HG02970 (cell line): ENCODE results near the gene PRICKLE1.

Experiments used
- ATAC-seq: cut with Tn5 transposase; IDR thresholded peaks from one replicate; pipeline ENCODE4 v1.9.1; 2021; ENCODE audit warnings: mild to moderate bottlenecking, moderate library complexity, moderate number of reproducible peaks; ENCODE audit not compliant: unreplicated experiment, low FRiP score

PRICKLE1 gene

GRCh38 chr12:42502682-42503081 is 86.9 kb downstream of the PRICKLE1 start:
- no peak for ATAC-seq

DNA sequence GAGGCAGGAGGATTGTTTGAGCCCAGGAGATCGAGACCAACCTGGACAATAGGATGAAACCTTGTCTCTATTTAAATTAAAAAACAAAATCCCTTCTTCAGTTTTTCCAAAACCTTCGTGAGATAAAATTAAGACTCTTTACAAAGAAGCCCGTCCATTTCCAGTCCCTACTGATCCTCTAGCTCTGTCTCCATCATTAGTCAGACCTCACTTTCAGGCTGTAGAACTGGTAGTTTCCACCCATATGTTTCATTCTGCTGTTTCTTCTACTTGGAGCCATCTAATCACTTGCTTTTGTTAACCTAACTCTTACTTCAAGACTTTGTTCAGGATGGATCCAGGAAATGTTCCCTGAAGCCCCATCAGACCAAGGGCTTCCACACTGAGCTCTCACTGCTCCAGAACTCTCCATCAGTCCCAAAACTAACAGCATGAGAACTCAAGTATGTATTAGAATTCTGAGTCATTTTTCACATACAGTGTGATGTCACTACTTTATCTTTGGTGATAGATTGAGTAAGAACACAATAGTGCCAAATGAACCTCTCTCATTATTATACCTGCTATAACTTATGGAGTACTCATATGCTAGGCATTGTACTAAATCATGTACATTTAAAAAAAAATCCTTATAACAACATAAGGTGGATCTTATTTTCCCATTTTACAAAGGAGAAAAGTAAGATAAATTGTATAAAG is 90.8 kb downstream of the PRICKLE1 start:
- ATAC-seq, result no peak

DNA sequence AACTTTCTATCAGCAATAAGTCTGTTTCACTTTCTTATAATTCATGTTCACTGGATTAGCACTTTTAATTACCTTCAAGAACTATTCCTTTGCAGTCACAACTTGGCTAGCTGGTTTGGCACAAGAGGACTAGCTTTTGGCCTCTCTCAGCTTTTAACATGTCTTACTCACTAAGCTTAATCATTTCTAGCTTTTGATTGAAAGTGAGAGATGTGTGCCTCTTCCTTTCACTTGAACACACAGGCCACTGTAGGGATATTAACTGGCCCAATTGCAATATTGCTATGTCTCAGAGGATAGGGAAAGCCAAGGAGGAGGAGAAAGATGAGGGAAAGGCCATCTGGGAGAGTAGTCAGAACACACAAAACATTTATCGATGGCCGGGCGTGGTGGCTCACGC is 92.7 kb downstream of the PRICKLE1 start:
- ATAC-seq, result no peak

DNA sequence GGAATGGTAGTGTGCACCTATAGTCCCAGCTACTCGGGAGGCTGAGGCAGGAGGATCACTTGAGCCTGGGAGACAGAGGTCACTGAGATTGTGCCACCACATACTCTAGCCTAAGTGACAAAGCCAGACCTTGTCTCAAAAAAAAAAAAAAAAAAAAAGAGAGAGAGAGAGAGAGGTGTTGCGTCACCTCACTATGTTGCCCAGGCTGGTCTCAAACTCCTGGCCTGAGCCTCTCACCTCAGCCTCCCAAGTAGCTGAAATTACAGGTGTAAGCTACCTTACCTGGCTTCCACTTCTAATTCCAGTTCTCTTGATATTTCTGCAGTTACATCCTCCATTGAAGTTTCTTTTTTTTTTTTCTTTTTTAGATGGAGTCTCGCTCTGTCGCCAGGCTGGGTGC is 94.3 kb downstream of the PRICKLE1 start:
- no peak for ATAC-seq

DNA sequence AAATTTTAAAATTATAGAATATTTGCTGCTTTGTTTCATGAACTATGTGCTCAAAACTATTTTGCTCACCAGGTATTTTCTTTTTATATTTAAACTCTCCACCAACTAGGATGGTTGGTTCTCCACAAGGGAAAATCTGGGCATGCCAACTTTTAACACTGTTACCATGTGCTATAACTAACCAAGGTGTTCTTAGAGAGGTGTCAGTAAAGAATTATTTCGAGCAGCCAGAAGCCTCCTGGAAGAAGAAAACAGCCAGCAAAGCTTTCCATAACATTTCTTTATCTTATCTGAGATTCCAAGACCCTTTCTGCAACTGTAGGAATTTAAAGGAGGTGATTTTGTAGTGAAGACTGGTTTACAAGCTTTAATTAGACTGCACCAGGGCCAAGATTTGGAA is 97.3 kb downstream of the PRICKLE1 start:
- no peak for ATAC-seq

GRCh38 chr12:42490261-42490842 is 99.2 kb downstream of the PRICKLE1 start:
- no peak for ATAC-seq

DNA sequence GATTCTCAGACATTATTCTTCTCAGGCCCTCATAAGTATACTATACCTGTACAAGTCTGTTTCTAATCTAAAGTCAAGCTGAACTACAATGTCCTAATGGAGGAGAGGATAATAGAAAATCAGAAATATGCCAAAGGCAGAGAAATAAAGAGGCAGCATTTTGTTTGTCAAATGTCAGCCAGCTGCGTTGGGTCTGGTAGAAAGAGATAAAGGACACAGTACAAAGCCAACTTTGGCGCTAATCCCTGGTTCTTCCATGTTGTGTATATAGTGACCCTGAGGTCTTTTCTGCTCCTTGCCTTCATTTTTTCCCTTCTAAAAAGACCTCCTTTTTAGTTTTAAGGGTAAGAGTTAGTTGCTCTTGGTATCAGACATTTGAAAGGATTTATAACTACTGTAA is 103.1 kb downstream of the PRICKLE1 start:
- ATAC-seq, result no peak

DNA sequence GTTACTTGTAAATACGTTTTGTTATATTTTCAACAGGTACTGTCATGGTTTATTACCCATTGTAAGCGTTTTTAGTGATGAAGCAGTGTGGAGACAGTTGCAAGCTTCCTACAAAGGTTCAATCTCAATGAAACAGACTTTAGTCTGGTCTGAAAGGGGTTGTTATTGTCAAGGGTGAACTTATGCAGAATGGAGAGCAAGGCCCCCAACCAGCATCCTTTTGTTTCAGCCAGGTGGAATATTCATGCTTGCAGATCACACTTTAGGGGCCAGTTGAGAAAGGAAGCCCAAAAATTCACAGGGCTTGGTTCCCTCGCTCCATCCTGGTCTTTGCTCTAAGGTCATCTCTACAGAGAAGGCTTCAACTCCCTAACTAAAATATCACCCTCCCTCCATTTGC is 103.7 kb downstream of the PRICKLE1 start:
- ATAC-seq, result no peak

DNA sequence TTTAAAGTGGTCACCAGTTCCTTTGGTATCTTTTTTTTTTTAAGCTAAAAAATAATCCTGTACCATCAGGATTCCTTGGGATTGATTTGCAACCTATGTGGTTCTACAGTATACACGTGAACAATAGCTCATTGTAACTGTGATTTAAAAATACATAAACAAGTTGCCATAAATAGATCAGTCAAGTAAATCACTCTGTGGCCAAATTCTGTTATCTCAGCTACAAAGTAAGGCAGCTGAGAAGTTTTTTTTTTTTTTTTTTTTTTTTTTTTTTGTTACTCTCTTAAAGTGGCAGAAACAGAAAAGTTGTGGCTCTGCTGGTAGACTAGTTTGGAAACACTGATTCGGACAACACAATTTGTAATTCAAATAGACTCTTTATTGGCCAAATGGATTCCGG is 104.5 kb downstream of the PRICKLE1 start:
- no peak for ATAC-seq

GRCh38 chr12:42483521-42483790 is 106.1 kb downstream of the PRICKLE1 start:
- peak; percentile 23 for ATAC-seq

DNA sequence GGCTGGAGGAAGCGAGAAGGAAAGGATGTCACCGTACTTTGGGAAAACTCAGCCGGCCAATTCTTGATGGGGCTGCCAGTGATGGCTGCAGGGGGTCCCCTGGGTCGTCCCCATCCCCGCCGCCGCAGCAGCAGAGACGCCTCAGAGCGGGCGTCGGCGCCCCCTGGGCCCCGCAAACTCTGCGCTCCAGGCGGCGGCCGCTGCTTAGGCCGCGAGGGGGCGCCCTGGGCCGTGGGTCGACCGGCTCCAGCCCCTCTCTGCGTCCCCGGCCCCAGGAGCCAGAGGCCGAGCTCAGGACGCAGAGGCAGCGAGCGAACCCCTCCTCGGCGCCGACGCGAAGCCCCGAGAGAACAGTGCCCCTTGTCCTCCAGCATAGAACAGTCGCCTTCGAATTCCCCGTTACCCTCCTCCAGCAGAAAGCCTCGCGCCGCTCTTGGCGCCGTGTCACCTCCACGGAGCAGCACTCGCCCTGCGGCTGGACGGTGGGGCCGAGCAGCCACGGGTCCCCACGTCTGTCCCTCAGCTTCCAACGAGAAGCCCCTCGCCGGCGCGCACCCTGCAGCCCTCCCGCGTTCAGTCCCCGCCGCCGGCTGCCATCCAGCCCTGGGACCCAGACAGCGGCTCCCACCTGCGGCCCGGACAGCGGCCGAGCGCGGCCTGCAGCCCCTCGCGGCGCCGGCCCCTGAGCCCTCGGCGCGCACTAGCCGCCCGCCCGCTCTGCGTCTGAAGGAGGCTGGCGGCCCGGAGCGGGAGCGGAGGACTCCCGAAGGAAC is 106.6 kb downstream of the PRICKLE1 start:
- peak; percentile 69 for ATAC-seq

DNA sequence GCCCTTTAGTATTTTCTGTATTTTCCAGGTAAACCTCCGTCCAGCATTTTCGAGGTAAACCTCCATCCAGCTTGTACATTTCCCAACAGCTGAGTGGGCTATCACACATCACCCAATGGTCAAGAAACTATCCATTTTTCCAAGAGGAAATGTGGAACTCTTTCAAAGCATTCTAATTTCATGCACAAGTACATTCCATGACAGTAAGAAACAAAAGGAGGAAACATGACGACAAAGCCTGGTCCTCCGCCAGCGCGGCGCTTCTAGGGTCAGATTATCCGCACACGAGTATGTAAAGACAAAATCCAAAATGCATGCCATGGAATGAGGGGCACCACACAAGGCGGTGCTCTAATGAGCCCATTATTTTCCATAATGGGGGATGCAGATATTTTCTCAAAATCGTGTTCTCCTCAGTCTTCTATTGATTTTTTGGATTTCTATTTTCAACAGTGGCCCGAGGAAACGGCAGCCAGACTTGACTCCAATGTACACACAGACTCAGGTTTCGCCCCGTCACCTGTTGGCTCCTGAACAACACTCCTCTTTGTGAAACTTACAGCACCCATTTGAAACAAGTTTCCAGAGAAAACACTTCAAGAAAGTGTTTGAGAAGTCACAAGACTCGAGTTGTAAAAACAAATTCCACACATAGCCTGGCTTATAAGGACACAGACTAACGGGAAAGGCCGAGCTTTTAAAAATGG is 107.4 kb downstream of the PRICKLE1 start:
- ATAC-seq, result no peak

GRCh38 chr12:42481368-42481767 is 108.2 kb downstream of the PRICKLE1 start:
- no peak for ATAC-seq

DNA sequence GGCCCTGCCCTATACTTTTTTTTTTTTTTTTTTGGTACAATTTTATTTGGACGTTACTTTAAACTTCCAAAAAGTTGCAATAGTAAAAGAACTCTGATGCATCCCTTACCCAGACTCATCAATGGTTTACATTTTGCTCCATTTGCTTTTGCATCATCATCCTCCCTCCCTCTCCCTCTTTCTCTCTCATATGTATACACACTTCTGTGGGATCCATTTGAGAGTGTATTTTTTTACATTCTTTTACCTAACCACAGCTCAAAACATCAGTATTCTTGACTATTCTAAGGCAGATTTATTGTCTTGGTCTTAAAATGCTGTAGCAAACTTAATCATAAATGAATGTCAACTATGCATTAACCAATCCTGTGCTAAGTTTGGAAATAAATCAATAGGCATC is 111.6 kb downstream of the PRICKLE1 start:
- ATAC-seq, result no peak

DNA sequence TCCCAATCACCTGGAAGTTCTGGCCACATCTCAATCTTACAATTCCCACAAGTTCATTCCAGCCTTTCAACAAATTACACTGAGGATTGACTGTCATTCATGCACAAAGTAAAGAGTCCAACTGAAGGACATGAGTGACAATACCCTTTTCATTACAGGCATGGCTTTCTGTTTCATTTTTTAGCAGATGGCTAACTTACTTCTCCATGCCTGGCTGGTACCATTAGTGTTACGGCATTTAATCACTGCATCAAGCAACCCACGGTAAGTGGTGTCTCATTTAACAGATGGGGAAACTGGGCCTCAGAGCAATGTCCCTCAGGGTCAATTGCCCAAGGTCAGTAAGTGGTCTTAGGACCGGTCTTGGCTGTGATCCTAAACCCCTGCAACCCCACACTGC is 114.4 kb downstream of the PRICKLE1 start:
- ATAC-seq, result no peak

DNA sequence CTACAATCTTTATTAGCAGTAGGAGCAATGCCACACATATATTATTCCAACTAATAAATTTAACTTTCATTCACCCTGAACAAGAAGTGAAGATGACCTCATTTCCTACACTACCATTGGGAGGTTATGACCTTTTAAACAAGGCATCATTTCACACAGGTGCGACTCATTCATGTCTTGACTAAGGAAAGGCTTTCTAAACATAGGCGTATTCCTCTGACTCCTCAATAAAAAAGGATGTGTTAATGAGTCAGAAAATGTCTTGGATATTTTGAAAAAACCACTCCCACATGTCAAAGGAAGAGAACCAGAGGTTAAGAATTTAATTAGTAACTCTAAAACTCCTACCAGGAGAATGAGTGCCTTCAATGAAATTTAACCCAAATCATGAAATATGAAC is 115.2 kb downstream of the PRICKLE1 start:
- ATAC-seq, result no peak

- ATAC-seq, result no peak
Observed at GRCh38 chr12:42473561-42473960, 116.0 kb downstream of the PRICKLE1 start.

DNA sequence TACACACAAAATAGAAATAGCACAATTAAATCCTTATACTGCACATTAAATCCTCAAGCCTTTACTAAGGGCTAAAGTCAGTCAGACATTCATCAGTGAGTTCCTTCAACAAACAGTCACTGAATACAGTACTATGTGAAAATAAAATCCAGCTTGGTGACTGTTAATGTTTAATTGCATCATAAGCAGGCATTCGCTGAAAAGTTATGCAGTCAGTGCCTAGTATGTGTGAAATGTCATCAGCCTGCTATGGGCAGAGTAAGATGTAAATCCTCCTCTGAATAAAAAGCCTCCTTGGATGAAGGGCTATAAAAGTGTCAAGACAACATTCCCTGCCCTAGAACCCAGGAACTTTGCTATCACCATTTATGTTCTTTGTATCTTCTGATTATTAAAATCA is 116.4 kb downstream of the PRICKLE1 start:
- no peak for ATAC-seq

DNA sequence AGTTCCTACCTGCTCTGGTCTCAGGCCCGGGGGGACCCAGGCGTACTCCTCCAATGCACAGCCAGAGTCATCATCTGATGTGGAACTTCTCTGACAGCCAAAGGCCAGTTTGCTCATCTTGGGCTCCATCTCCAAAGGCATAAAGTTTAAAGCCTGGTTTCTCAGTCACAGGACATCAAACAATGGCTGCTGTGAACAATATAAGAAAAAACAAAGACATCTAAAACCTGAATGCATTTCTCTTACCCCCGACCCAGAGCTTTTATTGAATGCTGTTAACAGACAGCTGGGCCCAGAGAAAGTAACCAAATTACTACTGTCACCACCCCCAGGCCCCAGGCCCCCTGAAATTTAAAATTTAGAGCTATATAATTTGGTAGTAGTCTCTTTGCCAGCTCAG is 117.2 kb downstream of the PRICKLE1 start:
- ATAC-seq, result no peak

- ATAC-seq, result peak; percentile 93
Observed at GRCh38 chr12:42469355-42470175, 120.0 kb downstream of the PRICKLE1 start.

DNA sequence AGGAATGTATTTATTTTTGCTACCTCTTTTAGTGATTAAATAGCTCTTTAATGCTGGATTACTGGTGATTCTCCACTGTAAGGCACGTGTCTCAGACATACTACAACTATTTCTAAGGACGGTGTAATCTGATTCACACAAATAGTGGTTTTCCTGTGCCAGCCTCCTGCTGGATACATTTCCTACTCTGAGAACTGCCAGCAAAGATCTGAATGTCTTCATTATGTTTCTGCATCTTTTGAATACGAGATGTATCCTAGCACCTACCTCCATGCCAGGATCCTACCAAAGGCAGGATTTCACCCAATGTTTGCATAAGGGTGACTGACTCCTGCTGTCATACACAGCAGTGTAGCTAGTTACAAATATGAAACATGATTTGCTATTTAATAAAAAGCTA is 120.6 kb downstream of the PRICKLE1 start:
- ATAC-seq, result peak; percentile 2
